Hepatocyte (in vitro differentiated cells): ENCODE measurements around the gene TBC1D1.

Source experiments
- EZH2 ChIP-seq: fragments of 200-600 bp; sonication (generic); IDR thresholded peaks from 2 replicates; pipeline ENCODE4 v1.6.1; 2016; ENCODE audit warnings: antibody characterized with exemption, mild to moderate bottlenecking, borderline replicate concordance
- TF ChIP-seq, protein P1 (sequence below): fragments of 200-600 bp; sonication (generic); IDR thresholded peaks from 2 replicates; pipeline ENCODE4 v1.5.1; 2016; ENCODE audit warnings: antibody characterized with exemption, mild to moderate bottlenecking; ENCODE audit not compliant: poor library complexity

DNA sequence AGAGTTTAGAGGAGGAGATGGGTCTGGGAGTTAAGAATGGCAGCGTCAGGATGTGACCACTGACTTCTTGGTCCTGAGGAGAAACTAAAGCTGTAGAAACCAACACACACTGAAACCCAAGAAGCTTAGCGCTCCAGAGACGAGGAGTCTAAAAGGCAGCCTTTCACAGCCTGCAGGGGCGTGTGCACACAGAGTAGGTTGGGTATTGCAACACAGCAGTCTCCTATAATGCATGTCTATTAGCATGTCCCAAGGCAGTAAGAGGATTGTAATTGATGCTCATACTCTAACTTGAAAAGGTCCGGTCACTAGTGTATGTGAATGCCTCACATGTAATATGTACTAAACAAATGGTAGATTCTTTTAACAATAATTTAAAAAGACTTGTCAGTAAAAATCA lies 126.7 kb downstream of the TBC1D1 start:
- TF ChIP-seq, protein P1, sequence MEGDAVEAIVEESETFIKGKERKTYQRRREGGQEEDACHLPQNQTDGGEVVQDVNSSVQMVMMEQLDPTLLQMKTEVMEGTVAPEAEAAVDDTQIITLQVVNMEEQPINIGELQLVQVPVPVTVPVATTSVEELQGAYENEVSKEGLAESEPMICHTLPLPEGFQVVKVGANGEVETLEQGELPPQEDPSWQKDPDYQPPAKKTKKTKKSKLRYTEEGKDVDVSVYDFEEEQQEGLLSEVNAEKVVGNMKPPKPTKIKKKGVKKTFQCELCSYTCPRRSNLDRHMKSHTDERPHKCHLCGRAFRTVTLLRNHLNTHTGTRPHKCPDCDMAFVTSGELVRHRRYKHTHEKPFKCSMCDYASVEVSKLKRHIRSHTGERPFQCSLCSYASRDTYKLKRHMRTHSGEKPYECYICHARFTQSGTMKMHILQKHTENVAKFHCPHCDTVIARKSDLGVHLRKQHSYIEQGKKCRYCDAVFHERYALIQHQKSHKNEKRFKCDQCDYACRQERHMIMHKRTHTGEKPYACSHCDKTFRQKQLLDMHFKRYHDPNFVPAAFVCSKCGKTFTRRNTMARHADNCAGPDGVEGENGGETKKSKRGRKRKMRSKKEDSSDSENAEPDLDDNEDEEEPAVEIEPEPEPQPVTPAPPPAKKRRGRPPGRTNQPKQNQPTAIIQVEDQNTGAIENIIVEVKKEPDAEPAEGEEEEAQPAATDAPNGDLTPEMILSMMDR: no peak
- no peak for TF ChIP-seq EZH2
